GM23248 (cell line): ENCODE results near the gene FAM110A. TPM values are rescaled to one million over a fixed set of nuclear protein-coding genes. Genes with fewer than 3 reads are reported as not detected.

Experiments used
- DNase-seq: peaks from one replicate; pipeline ENCODE4 v3.0.0-alpha.2; 2015
- H2AFZ ChIP-seq: fragments of 200-600 bp; sonication (generic); 2 replicates; pipeline ENCODE4 v1.6.1; 2016; ENCODE audit warnings: antibody characterized with exemption
- H3F3A ChIP-seq: fragments of 200-600 bp; sonication (generic); 2 replicates; pipeline ENCODE4 v1.6.1; 2016; ENCODE audit warnings: mild to moderate bottlenecking, antibody characterized with exemption, mixed run types; ENCODE audit not compliant: insufficient read depth
- H3K27ac ChIP-seq: fragments of 200-600 bp; sonication (generic); 2 replicates; pipeline ENCODE4 v1.5.1; 2016; ENCODE audit warnings: mild to moderate bottlenecking
- H3K27me3 ChIP-seq: fragments of 200-600 bp; sonication (generic); replicated peaks from 2 replicates; pipeline ENCODE4 v1.6.1; 2016; ENCODE audit warnings: mild to moderate bottlenecking; ENCODE audit not compliant: insufficient read depth
- H3K36me3 ChIP-seq: fragments of 200-600 bp; sonication (generic); 2 replicates; pipeline ENCODE4 v1.6.1; 2016; ENCODE audit warnings: low read depth, mild to moderate bottlenecking
- H3K4me1 ChIP-seq: fragments of 200-600 bp; sonication (generic); 2 replicates; pipeline ENCODE4 v1.6.1; 2016; ENCODE audit warnings: mild to moderate bottlenecking; ENCODE audit not compliant: insufficient read depth
- H3K4me2 ChIP-seq: fragments of 200-600 bp; sonication (generic); one replicate; pipeline ENCODE4 v1.6.1; 2016; ENCODE audit warnings: mild to moderate bottlenecking; ENCODE audit not compliant: unreplicated experiment
- H3K4me3 ChIP-seq: fragments of 200-600 bp; sonication (generic); 2 replicates; pipeline ENCODE4 v1.5.1; 2016; ENCODE audit warnings: mild to moderate bottlenecking
- H3K79me2 ChIP-seq: fragments of 200-600 bp; sonication (generic); 2 replicates; pipeline ENCODE4 v1.6.1; 2016; ENCODE audit warnings: mild to moderate bottlenecking; ENCODE audit not compliant: insufficient read depth
- H3K9ac ChIP-seq: fragments of 200-600 bp; sonication (generic); 2 replicates; pipeline ENCODE4 v1.6.1; 2016; ENCODE audit warnings: mild to moderate bottlenecking
- H3K9me2 ChIP-seq: fragments of 200-600 bp; sonication (generic); 2 replicates; pipeline ENCODE4 v1.6.1; 2016; ENCODE audit warnings: mixed run types, mild to moderate bottlenecking, moderate library complexity; ENCODE audit not compliant: insufficient read depth
- H3K9me3 ChIP-seq: fragments of 200-600 bp; sonication (generic); one replicate; pipeline ENCODE4 v1.6.1; 2017; ENCODE audit warnings: low read depth
- H4K20me1 ChIP-seq: fragments of 200-600 bp; sonication (generic); 2 replicates; pipeline ENCODE4 v1.6.0; 2016; ENCODE audit not compliant: insufficient read depth
- EZH2 ChIP-seq: fragments of 200-600 bp; sonication (generic); IDR thresholded peaks from 2 replicates; pipeline ENCODE4 v1.6.1; 2018; ENCODE audit warnings: antibody characterized with exemption, mild to moderate bottlenecking; ENCODE audit not compliant: insufficient read depth, poor library complexity, severe bottlenecking
- EZH2phosphoT487 ChIP-seq: fragments of 200-600 bp; sonication (generic); IDR thresholded peaks from 2 replicates; pipeline ENCODE4 v1.6.1; 2018; ENCODE audit warnings: antibody characterized with exemption, moderate library complexity, mild to moderate bottlenecking, low read depth; ENCODE audit not compliant: insufficient read depth
- WGBS, 2 experiments: methylation state at CpG; one replicate each; pipeline ENCODE4 v1.1.6; 2015 to 2017; ENCODE audit warnings: low lambda C conversion rate in 2 of 2, low coverage in 1 of 2; ENCODE audit errors: missing lambda C conversion rate in 2 of 2; 5-methylcytosine and 5-hydroxymethylcytosine counted together
- in situ Hi-C: fragments of 300-500 bp; cut with MboI; formaldehyde crosslinking; loops from 2 replicates; pipeline ENCODE4 v1.15.0; 2020
- polyA plus RNA-seq: library from polyadenylated mRNA; unstranded; fragments of >200 nt; fragmentation: Nextera tagmentation; extraction: Ambion mirVana; gene quantifications from 2 replicates; pipeline ENCODE4 v1.2.1, GENCODE V29; 2016
- total RNA-seq: library from RNA; depleted of rRNA; stranded (reverse); fragments of >200 nt; shearing (Covaris generic); gene quantifications from 2 replicates; pipeline ENCODE4 v1.2.3, GENCODE V29; 2014

Gene FAM110A
- total and polyA plus RNA-seq, 2 experiments from 2014 or later, result 2.6 to 3.8 TPM

GRCh38 chr20:833121-833449 is 430 bp upstream of the FAM110A start:
- H4K20me1 ChIP-seq, result no peaks in the 10 kb centered on the region
- peaks cover 20% of the 10 kb centered on the region for H3F3A ChIP-seq
- 0 to 1% methylated on average over 4 of the region's 4 CpGs for WGBS, 2 experiments
- H3K4me1 ChIP-seq, result peaks cover 21% of the 10 kb centered on the region
- in situ Hi-C loops, result no loop called here
- peak overlapping the region; percentile 82 for H3K27ac ChIP-seq
- peaks cover 25% of the 10 kb centered on the region for H3K79me2 ChIP-seq
- H3K9me3 ChIP-seq, result no peaks in the 10 kb centered on the region
- H3K27me3 ChIP-seq, result no peaks in the 10 kb centered on the region
- H3K9me2 ChIP-seq, result no peaks in the 10 kb centered on the region
- peak overlapping the region; percentile 92 for H2AFZ ChIP-seq
- H3K9ac ChIP-seq, result peak overlapping the region; percentile 81
- TF ChIP-seq EZH2phosphoT487 (no peak), EZH2 (no peak)
- H3K4me3 ChIP-seq, result peak overlapping the region; percentile 76
- no peaks in the 10 kb centered on the region for H3K36me3 ChIP-seq
- DNase-seq, result peak; percentile 79
- peak overlapping the region; percentile 92 for H3K4me2 ChIP-seq

DNA sequence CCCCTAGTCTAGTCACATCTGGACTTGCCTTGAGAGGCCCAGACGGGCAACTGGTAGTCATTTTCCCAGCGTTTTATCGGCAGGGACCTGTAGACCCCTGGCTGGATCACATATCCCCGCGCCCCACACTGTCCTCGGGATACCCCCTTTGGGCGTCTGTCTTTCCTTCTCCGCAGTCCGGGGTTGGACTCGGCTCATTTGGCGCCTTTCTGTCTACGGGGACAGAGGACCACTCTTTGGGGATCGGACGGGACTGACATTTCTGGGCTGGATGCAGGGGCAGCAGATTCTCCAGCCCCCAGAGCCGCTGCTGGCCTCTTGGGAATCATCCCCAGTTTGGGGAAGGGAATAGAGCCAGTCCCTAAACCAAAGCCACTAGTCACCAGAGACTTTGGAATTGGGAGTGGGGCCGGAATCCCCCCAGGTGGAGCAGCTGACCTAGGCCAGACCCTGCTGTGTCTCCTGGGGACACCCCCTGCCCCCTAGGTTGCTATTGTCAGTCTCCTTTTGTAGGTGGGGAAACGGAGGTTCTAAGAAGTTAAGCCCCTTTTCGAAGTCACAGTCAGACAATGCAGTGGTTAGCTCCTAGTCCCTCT is 734 bp downstream of the FAM110A start:
- Histone ChIP-seq H2AFZ (peak overlapping the region; percentile 92), H3K9ac (peak overlapping the region; percentile 81), H3K27ac (no peak overlapping the region), H3K79me2 (peaks cover 36% of the 10 kb centered on the region), H3K4me2 (peak overlapping the region; percentile 71), H3K36me3 (no peaks in the 10 kb centered on the region), H3K9me3 (no peaks in the 10 kb centered on the region), H4K20me1 (no peaks in the 10 kb centered on the region), H3K4me3 (peak overlapping the region; percentile 76), H3K9me2 (no peaks in the 10 kb centered on the region), H3K27me3 (no peaks in the 10 kb centered on the region), H3F3A (peaks cover 16% of the 10 kb centered on the region), H3K4me1 (peaks cover 16% of the 10 kb centered on the region)
- 2 to 5% methylated on average over 18 of the region's 18 CpGs for WGBS, 2 experiments
- no peak for TF ChIP-seq EZH2phosphoT487
- TF ChIP-seq EZH2, result no peak
- in situ Hi-C loops, result no loop called here
- DNase-seq, result peak; percentile 35

DNA sequence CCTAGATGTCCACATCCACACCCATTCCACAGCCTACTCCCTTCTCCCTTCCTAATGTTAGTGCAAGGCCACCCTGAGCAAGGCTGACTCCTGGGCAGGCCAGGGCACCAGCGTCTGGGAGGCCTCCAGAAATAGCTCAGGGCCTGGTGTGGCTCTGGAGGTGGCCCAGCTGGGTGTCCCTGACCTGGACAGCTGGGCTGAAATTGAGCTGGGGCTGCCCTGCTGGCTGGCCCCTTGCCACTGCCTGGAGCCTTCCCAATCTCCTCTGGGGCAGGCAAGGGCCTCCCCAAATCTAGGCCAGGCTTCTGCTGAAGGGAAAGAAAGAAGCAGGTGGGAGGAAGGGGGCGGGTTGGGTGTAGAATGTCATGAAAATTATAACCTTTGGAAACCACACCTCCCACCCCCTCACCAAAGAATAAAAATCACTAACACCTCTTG is 2.1 kb downstream of the FAM110A start:
- Histone ChIP-seq H3F3A (peaks cover 5% of the 10 kb centered on the region), H3K27ac (no peak overlapping the region), H3K4me1 (peaks cover 6% of the 10 kb centered on the region), H3K27me3 (no peaks in the 10 kb centered on the region), H3K79me2 (peaks cover 49% of the 10 kb centered on the region), H3K9me2 (no peaks in the 10 kb centered on the region), H3K4me2 (no peak overlapping the region), H3K4me3 (no peak overlapping the region), H2AFZ (no peak overlapping the region), H3K9ac (no peak overlapping the region), H3K36me3 (no peaks in the 10 kb centered on the region), H3K9me3 (no peaks in the 10 kb centered on the region), H4K20me1 (no peaks in the 10 kb centered on the region)
- DNase-seq, result no peak
- in situ Hi-C loops, result no loop called here
- no peak for TF ChIP-seq EZH2
- WGBS, 2 experiments, result 84 to 95% methylated on average over 2 of the region's 2 CpGs

DNA sequence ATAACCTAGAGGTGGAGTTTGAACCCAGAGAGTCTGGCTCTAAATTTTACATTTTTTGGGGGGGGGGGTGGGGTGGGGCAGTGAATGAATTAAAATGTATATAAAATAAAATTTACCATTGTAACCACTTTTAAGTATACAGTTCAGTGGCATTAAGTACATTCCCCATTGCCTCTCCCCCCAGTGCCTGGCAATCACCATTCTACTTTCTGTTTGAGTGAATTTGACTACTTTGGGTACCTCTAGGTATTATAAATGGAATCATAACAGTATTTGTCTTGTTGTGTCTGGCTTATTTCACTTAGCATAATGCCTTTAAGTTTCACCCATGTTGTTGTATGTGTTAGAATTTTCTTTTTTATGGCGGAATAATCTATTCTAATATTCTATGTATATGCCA is 2.7 kb downstream of the FAM110A start:
- H3K9ac ChIP-seq, result no peak overlapping the region
- no peaks in the 10 kb centered on the region for H3K36me3 ChIP-seq
- H3K9me3 ChIP-seq, result no peaks in the 10 kb centered on the region
- peaks cover 4% of the 10 kb centered on the region for H3F3A ChIP-seq
- 0 out of 2 replicates have a peak, but pooled peaks cover 5% of the 10 kb centered on the region for H3K4me1 ChIP-seq
- no peak for DNase-seq
- no peak overlapping the region for H3K4me2 ChIP-seq
- in situ Hi-C loops, result no loop called here
- no peaks in the 10 kb centered on the region for H4K20me1 ChIP-seq
- no peaks in the 10 kb centered on the region for H3K27me3 ChIP-seq
- H3K4me3 ChIP-seq, result no peak overlapping the region
- no peaks in the 10 kb centered on the region for H3K9me2 ChIP-seq
- WGBS, 2 experiments, result 98 to 100% methylated on average over 1 of the region's 1 CpG
- H3K79me2 ChIP-seq, result peaks cover 55% of the 10 kb centered on the region
- H3K27ac ChIP-seq, result no peak overlapping the region
- TF ChIP-seq EZH2phosphoT487 (no peak), EZH2 (no peak)
- no peak overlapping the region for H2AFZ ChIP-seq
